Lung (tissue), 12 donors: ENCODE data around the gene AUH. TPM values are rescaled to one million over a fixed set of nuclear protein-coding genes. Genes with fewer than 3 reads are reported as not detected.

Source experiments
- ATAC-seq: fragments of 200-7000 bp; cut with Tn5 transposase; one replicate; pipeline ENCODE4 v1.9.1; 2020; ENCODE audit warnings: moderate number of reproducible peaks; ENCODE audit not compliant: insufficient read depth, low FRiP score
- DNase-seq, 3 donors: peaks; one replicate each; pipeline ENCODE4 v3.0.0-alpha.2; 2013 to 2017
- H3K27ac ChIP-seq, 2 donors: one replicate each; pipeline ENCODE4 v1.5.1; 2013; ENCODE audit warnings: mild to moderate bottlenecking in 2 of 2, moderate library complexity in 2 of 2, control low read depth in 1 of 2, inconsistent platforms in 1 of 2, low read depth in 1 of 2, low read length in 1 of 2
- H3K27me3 ChIP-seq, 3 donors: one replicate each; pipeline ENCODE4 v1.5.1; 2013; ENCODE audit warnings: low read length in 2 of 3; ENCODE audit not compliant: control insufficient read depth in 3 of 3, insufficient read depth in 3 of 3
- H3K36me3 ChIP-seq, 4 donors: one replicate each; pipeline ENCODE4 v1.5.1; 2013; ENCODE audit warnings: low read length in 4 of 4, mild to moderate bottlenecking in 1 of 4, moderate library complexity in 1 of 4; ENCODE audit not compliant: control insufficient read depth in 4 of 4, insufficient read depth in 4 of 4
- H3K4me1 ChIP-seq, 5 donors: one replicate each; pipeline ENCODE4 v1.5.1; 2013; ENCODE audit warnings: low read length in 5 of 5, mild to moderate bottlenecking in 2 of 5, moderate library complexity in 1 of 5; ENCODE audit not compliant: control insufficient read depth in 5 of 5, insufficient read depth in 5 of 5
- H3K4me3 ChIP-seq: one replicate; pipeline ENCODE4 v1.5.1; 2013; ENCODE audit warnings: mild to moderate bottlenecking, control low read depth, moderate library complexity
- H3K9ac ChIP-seq, 2 donors: one replicate each; pipeline ENCODE4 v1.5.1; 2013; ENCODE audit warnings: low read length in 2 of 2, control low read depth in 1 of 2; ENCODE audit not compliant: insufficient read depth in 1 of 2
- H3K9me3 ChIP-seq, 4 donors: one replicate each; pipeline ENCODE4 v1.5.1; 2013; ENCODE audit warnings: low read length in 3 of 4, mild to moderate bottlenecking in 1 of 4, moderate library complexity in 1 of 4; ENCODE audit not compliant: control insufficient read depth in 4 of 4, insufficient read depth in 3 of 4
- CTCF ChIP-seq: IDR thresholded peaks from 2 replicates; pipeline ENCODE4 v1.5.1; 2012; ENCODE audit warnings: mild to moderate bottlenecking; ENCODE audit errors: control extremely low read depth, extremely low read depth
- WGBS, 2 donors: extraction: QIAGEN DNeasy Blood & Tissue Kit; methylation state at CpG; one replicate each; pipeline ENCODE4 v1.1.7; 2013; 5-methylcytosine and 5-hydroxymethylcytosine counted together
- polyA plus RNA-seq, 2 donors: library from polyadenylated mRNA; stranded (reverse); fragments of 200-250 nt; gene quantifications; one replicate each; pipeline ENCODE4 v1.2.1, GENCODE V29; 2013
- total RNA-seq, 2 donors: library from RNA; depleted of rRNA in 1 of 2; stranded (reverse); fragments of >200 nt in 1 of 2; gene quantifications; one replicate each; pipeline ENCODE4 v1.2.1, GENCODE V29; 2014 to 2021
- donor health status: control.
- donor health status: control.
- donor health status: Bipolar disorder and iron deficiency.
- donor health status: healthy.
- donor health status: DM: yes; HTN: yes; CAD: no.

Gene AUH
- total and polyA plus RNA-seq, 4 donors: 10.5 to 76.8 (median 16.2) TPM

GRCh38 chr9:91296354-91296753 lies 65.4 kb downstream of the AUH start:
- peaks cover 14 to 35% (median 19%) of the 10 kb centered on the region in 4 donors for H3K36me3 ChIP-seq
- no peaks in the 10 kb centered on the region for H3K27me3 ChIP-seq
- peaks cover 0 to 44% (median 13%) of the 10 kb centered on the region in 5 donors for H3K4me1 ChIP-seq
- H3K9me3 ChIP-seq: no peaks in the 10 kb centered on the region
- no peak for TF ChIP-seq CTCF
- H3K27ac ChIP-seq: no peak overlapping the region
- DNase-seq (no peak), ATAC-seq (no peak)
- H3K4me3 ChIP-seq: no peak overlapping the region
- no peak overlapping the region for H3K9ac ChIP-seq

- H3K36me3 ChIP-seq: peaks cover 14 to 35% (median 23%) of the 10 kb centered on the region in 4 donors
- ATAC-seq: no peak
- no peak overlapping the region for H3K9ac ChIP-seq
- no peak overlapping the region for H3K4me3 ChIP-seq
- H3K9me3 ChIP-seq: no peaks in the 10 kb centered on the region
- WGBS, 2 donors: 97 to 99% methylated on average over 2 of the region's 2 CpGs
- no peaks in the 10 kb centered on the region for H3K27me3 ChIP-seq
- no peak for TF ChIP-seq CTCF
- H3K27ac ChIP-seq: no peak overlapping the region
- DNase-seq: no peak
- H3K4me1 ChIP-seq: peaks cover 0 to 40% (median 8%) of the 10 kb centered on the region in 5 donors
Observed at GRCh38 chr9:91295357-91295756, 66.4 kb downstream of the AUH start.

- ATAC-seq (no peak), DNase-seq (peak in 2 of 3 donors; percentile 92 to 94)
- Histone ChIP-seq H3K9me3 (no peaks in the 10 kb centered on the region), H3K9ac (no peak overlapping the region), H3K36me3 (peaks cover 12 to 30% (median 21%) of the 10 kb centered on the region in 4 donors), H3K4me3 (no peak overlapping the region), H3K4me1 (peaks cover 0 to 16% (median under 1%) of the 10 kb centered on the region in 5 donors), H3K27me3 (no peaks in the 10 kb centered on the region), H3K27ac (no peak overlapping the region)
- 80 to 87% methylated on average over 4 of the region's 4 CpGs for WGBS, 2 donors
- TF ChIP-seq CTCF: no peak
Observed at GRCh38 chr9:91291866-91292265, 69.9 kb downstream of the AUH start.

- ATAC-seq (no peak), DNase-seq (no peak)
- Histone ChIP-seq H3K4me1 (peaks cover 0 to 22% (median 1%) of the 10 kb centered on the region in 5 donors), H3K4me3 (no peak overlapping the region), H3K36me3 (peaks cover 7 to 20% (median 12%) of the 10 kb centered on the region in 4 donors), H3K9ac (no peak overlapping the region), H3K9me3 (no peaks in the 10 kb centered on the region), H3K27me3 (no peaks in the 10 kb centered on the region), H3K27ac (no peak overlapping the region)
- no peak for TF ChIP-seq CTCF
- 67 to 89% methylated on average over 1 of the region's 1 CpG for WGBS, 2 donors
Observed at GRCh38 chr9:91289244-91289643, 72.5 kb downstream of the AUH start.
